OCI-M1 (cell line): ENCODE measurements around the gene GRAMD4.

Experiments
- DNase-seq: peaks from one replicate; lab custom pipeline; 2025; lab: John Stamatoyannopoulos, UW

Gene GRAMD4

DNA sequence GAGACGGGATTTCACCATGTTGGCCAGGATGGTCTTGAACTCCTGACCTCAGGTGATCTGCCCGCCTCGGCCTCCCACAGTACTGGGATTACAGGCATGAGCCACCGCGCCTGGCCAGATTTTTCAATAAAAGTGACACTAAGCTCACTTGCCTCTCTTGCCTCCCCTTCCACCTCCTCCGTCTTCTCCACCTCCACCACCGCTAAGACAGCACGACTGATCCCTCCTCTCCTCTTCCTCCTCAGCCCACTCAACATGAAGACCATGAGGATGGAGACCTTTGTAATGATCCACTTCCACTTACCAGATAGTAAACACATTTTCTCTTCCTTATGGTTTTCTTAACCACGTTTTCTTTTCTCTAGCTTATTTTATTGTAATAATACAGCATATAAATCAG lies 103.7 kb downstream of the GRAMD4 start:
- no peak for DNase-seq

DNA sequence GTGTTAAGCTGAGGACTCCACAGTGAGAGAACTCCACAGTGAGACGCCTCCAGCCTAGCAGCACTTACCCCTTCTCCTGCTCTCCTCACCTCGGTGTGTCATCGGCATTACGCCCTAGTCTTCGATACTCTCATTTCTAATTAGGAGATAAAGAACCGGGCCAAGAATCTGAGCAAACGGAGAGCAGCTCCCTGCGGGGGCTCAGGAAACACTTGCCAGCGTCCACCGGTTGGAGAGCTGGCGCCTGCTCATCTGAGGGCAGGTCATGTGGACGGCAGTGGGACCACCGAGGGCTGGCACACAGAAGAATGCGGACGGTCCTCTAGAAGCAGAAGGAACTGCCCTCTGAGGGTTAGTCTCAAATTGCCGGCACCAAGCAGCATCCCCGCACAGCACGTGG lies 104.9 kb downstream of the GRAMD4 start:
- no peak for DNase-seq

DNA sequence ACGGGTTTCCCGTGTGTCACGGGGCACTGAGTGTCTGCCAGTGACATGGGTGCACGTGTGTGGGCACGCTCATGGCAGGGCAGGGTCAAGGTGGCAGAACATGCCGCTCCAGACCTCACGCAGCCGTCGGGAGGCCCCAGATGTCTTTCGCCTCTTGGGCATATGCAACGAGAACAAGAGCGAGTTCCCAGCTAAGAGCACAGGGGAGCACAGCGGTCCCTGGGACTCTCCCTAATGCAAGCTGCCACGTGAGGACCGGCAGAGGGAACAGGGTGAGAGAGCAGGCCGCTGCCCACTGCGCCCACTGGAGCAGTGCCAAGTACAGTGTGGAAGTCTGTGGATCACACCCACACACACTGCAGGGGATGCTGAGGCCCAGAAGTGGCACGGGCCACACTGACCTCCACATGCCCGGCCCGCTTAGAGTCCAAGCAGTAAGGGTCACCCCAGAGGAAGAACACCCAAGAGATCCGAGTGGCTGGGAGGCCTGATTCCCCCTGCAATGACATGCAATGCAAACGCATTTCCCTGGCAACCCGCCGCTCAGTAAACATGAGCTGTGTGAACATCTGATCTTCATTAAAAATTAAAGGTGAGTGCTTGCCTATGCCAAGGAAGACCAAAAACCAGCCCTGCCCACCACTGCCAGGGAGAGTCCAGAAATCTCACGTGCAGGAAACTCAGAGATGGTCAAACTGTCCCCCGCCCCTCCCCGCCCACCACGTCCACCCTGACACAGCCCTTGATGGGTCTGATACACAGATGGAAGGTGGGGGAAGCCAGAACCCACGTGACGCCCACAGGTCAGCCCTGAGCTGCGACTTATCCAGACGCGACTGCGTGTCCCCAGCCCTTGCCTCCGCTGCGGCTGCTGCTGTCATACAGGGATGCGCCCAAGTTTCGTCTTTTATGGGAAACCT lies 106.1 kb downstream of the GRAMD4 start:
- no peak for DNase-seq

DNA sequence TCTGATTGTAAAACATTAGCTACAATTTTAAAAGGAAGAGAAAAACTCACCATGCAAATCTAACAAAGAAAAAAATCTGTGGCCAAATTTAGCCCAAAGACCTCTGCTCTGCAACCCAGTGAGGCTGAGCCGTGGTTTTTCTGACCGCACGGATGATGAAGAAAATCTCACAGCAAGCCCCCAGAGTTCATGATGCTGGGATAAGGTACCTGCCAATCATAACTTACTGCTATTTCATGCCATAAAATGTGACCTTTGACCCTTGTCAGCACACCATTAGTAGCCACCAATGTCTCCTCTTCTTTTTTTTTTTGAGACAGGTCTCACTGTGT lies 106.8 kb downstream of the GRAMD4 start:
- DNase-seq = no peak

DNA sequence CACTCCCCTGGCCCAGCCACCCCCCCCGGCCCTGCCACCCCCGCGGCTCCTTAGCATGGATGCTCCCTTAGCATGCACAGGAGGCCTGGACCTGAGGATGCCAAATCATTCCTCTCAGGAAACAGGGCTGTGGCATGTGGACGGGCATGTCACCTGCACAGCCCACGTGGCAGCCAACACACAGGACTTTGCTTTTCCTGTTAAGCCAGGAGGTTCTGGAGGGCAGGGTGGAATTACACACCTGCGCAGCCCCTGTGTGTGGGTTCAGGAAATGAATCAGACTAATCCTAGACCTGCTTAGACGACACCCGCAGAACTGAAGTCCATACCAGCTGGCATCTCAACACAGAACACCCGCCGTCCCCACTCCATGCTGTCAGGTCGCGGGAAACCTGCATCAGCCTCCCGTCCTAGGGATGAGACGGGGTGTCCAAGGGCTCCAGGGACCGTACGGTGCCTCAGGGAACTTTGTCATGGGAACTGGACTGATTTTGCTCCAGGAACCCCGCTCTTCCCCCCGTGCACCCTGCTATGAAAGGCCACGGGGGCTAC lies 107.7 kb downstream of the GRAMD4 start:
- no peak for DNase-seq

DNA sequence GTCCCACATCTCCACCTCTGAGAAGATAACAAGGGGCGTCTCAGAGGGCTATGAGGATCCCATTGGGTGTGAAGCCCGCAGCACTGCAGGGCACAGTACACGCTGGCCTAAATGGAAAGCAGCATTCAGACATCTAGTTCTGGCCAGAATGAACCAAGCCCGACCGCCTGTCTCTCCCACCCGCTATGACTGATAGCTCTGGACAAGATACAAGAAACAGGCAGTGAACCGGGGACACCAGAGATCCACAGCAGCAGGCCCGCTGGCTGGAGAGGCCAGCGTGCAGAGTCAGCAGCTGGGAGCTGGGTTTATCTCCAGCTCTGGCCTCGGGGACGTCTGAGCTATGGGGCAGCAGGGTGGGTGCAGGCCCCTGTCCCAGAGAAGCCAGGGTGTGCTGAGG lies 108.3 kb downstream of the GRAMD4 start:
- DNase-seq = no peak
